GM18867 (cell line): Measurements from ENCODE around the gene TMSB15A.
"Not testable (repeated sequence)": the region's sequence is repeated elsewhere in the genome, so short reads cannot be mapped to it uniquely, and the experiment has no call there.

Experiments used
- ATAC-seq: cut with Tn5 transposase; IDR thresholded peaks from one replicate; pipeline ENCODE4 v1.9.1; 2021; ENCODE audit warnings: mild to moderate bottlenecking, moderate library complexity; ENCODE audit not compliant: unreplicated experiment

The TMSB15A gene

GRCh38 chrX:102515975-102516941 lies at the start of gene TMSB15A:
Gene TMSB15A, minus strand, starts transcription at chrX:102516739.
- no peak for ATAC-seq

- ATAC-seq, result no peak
Measured at GRCh38 chrX:102560423-102561068, 44.0 kb upstream of the TMSB15A start.

- no peak for ATAC-seq
Measured at GRCh38 chrX:102558607-102559006, 42.1 kb upstream of the TMSB15A start.

GRCh38 chrX:102548231-102548630 lies 31.7 kb upstream of the TMSB15A start:
- no peak for ATAC-seq

GRCh38 chrX:102546828-102547493 lies 30.4 kb upstream of the TMSB15A start:
- ATAC-seq, result no peak

GRCh38 chrX:102546175-102546574 lies 29.6 kb upstream of the TMSB15A start:
- not testable (repeated sequence) for ATAC-seq

GRCh38 chrX:102535958-102536357 lies 19.4 kb upstream of the TMSB15A start:
- ATAC-seq, result no peak

- no peak for ATAC-seq
Measured at GRCh38 chrX:102517326-102517725, 787 bp upstream of the TMSB15A start.

- no peak for ATAC-seq
Measured at GRCh38 chrX:102514536-102514935, 2.0 kb downstream of the TMSB15A start.

- no peak for ATAC-seq
Measured at GRCh38 chrX:102498732-102499131, 17.8 kb downstream of the TMSB15A start.

GRCh38 chrX:102491766-102492165 lies 24.8 kb downstream of the TMSB15A start:
- no peak for ATAC-seq

GRCh38 chrX:102478765-102479164 lies 37.8 kb downstream of the TMSB15A start:
- not testable (repeated sequence) for ATAC-seq

- not testable (repeated sequence) for ATAC-seq
Measured at GRCh38 chrX:102471762-102472220, 44.7 kb downstream of the TMSB15A start, which contains the start of gene TCP11X2. Gene TCP11X2, minus strand, starts transcription at chrX:102471812.

- ATAC-seq, result not testable (repeated sequence)
Measured at GRCh38 chrX:102470215-102470614, 46.3 kb downstream of the TMSB15A start.
